HG03159 (cell line): ENCODE measurements around the gene APOL6.

Experiments used
- ATAC-seq: cut with Tn5 transposase; IDR thresholded peaks from one replicate; pipeline ENCODE4 v1.9.1; 2021; ENCODE audit warnings: mild to moderate bottlenecking, moderate library complexity; ENCODE audit not compliant: unreplicated experiment

The APOL6 gene, protein sequence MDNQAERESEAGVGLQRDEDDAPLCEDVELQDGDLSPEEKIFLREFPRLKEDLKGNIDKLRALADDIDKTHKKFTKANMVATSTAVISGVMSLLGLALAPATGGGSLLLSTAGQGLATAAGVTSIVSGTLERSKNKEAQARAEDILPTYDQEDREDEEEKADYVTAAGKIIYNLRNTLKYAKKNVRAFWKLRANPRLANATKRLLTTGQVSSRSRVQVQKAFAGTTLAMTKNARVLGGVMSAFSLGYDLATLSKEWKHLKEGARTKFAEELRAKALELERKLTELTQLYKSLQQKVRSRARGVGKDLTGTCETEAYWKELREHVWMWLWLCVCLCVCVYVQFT

GRCh38 chr22:35648066-35649025 is at the start of gene APOL6:
TSS of gene APOL6 (plus strand) at chr22:35648446. CDS start at chr22:35656426, 7,980 bp downstream.
- peak; percentile 63 for ATAC-seq

GRCh38 chr22:35599364-35599763 is 48.9 kb upstream of the APOL6 start:
- ATAC-seq, result no peak

DNA sequence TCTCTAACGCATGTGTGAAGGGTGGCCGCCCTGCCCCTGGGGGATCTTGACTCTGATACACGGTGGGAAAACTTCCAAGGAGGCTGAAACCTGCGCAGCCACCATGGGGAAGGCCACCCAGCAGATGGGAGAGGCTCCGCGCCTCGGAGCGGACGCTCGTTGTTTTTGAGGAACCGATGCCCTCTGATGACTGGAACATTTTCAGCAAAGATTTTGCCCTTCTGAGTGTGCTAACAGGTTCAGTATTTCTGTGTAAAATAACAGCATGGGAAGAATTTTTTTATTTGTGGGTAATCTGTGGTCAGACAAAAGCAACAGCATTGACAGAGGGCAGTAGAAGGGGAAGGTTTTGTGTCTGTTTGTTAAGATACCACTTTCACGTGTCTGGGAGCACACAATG is 47.8 kb upstream of the APOL6 start:
- ATAC-seq, result no peak

GRCh38 chr22:35601013-35601580 is 47.1 kb upstream of the APOL6 start:
- no peak for ATAC-seq

GRCh38 chr22:35601743-35602615 is 46.3 kb upstream of the APOL6 start:
- ATAC-seq, result no peak

GRCh38 chr22:35604621-35605368 is 43.5 kb upstream of the APOL6 start:
- ATAC-seq, result no peak

DNA sequence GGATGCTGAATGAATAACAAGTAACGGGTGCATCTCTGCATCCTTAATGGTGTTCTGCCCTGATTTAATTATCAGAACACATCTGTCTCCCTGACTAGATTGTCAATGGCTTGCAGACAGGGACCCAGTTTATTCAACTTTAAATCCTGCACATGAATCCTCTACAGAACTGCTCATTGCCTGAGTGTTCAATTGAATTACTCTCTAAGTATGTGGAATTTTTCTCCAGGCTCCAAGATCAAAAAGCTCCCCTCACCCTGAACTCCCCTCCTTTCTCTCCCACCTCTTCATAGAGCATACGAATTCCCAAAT is 42.9 kb upstream of the APOL6 start:
- no peak for ATAC-seq

GRCh38 chr22:35605851-35606481 is 42.3 kb upstream of the APOL6 start:
- no peak for ATAC-seq

- no peak for ATAC-seq
These were observed 41.3 kb upstream of the APOL6 start for GRCh38 chr22:35606916-35607315.

DNA sequence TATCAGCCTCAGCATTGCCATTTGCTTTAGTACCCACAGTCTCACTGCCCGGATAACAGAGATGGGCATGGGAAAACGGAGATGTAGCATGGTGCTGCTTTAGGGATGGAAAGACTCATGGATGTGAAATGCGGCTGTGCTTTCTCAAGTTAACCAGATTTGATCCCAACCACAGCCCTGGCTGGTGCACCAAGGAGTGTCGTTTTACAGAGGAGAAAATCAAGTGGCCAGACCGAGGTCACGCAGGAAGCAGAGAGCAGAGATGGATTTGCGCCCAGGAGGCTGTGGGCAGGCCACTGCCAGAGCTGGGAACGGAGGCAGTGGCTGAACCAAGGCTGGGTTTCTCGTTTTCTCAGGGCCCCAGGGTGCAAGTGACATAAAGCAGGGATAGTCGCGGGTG is 40.2 kb upstream of the APOL6 start:
- ATAC-seq, result no peak

GRCh38 chr22:35609261-35609660 is 39.0 kb upstream of the APOL6 start:
- ATAC-seq, result no peak

- ATAC-seq, result no peak
These were observed 38.5 kb upstream of the APOL6 start for GRCh38 chr22:35609761-35610160.

DNA sequence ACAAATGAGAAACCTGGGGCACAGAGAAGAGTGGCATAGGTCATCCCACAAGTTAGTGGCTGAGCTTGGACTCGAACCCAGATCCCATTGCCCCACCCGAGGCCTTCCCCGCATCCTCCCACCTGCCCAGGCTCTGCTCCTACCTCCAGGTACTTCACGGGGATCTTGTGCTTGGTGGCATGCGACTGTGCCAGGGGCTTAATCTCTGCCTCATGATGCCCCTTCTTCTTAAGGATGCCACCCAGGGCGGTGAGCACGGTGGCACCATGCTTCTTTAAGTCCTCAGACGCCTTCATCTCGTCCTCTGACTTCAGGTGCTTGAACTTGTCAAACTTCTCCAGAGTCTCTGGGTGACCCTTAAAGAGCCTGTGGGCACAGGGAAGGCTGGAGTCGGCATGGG is 37.5 kb upstream of the APOL6 start:
- no peak for ATAC-seq

DNA sequence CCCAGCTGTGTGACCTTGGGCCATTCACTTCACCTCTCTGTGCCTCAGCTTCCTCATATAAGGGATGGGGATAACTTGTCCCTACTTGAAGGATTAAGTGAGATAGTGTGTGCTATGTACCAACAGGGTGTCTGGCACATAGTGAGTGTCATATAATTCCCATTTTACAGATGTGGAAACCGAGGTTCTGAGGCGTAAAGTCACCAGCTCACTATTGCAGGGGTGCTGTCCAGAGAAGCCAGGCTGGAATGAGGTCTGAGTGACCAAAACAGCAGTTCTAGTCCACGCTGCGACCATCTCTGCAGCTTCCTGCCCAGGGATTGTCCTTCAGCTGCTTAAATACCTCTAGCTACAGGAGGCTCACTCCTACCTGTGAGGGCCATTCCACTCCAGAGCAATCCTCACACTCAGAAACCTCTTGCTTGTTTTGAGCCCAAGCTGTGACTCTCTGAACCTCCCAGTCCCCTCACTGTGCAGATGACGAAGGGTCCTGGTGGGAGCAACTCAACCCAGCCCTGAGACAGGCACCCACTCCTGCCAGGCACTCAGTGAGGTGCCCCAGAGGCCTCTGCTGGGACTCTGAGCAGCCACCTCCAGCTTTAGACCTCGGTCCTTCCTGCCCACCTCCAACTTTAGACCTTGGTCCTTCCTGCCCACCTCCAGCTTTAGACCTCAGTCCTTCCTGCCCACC is 36.9 kb upstream of the APOL6 start:
- no peak for ATAC-seq

DNA sequence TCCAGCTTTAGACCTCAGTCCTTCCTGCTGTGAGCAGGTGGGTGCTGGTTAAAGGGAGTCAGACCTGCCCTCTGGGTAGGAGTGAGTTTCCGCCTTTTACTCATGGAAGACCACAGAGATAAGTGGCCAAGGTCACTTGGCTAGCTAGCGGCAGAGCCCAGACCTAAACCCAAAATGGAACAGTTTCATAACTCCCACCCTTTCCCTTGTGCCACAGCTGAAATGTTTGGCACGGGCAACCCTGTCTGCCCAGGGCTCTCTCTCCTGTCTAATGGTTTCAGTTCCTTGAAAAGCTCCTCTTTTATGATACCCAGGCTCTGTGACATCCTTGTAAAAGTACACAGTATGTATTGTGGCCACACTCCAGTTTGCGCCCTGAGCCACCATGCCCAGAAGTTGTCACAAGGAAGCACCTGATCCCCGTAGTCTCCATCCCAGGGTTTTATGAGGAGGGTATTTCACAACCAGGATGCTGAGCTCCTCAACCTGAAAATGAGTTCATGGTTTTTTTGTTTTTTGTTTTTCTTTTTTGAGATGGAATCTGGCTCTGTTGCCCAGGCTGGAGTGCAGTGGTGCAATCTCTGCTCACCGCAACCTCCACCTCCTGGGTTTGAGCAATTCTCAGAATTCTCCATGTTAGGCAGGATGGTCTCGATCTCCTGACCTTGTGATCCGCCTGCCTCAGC is 36.2 kb upstream of the APOL6 start:
- no peak for ATAC-seq

GRCh38 chr22:35612903-35613302 is 35.3 kb upstream of the APOL6 start:
- ATAC-seq, result no peak

- ATAC-seq, result no peak
These were observed 33.8 kb upstream of the APOL6 start for GRCh38 chr22:35614404-35614803.

GRCh38 chr22:35615156-35615555 is 33.1 kb upstream of the APOL6 start:
- no peak for ATAC-seq
